Esophagus squamous epithelium (tissue), 5 donors: ENCODE data around the gene MNT. TPM values are rescaled to one million over a fixed set of nuclear protein-coding genes. Genes with fewer than 3 reads are reported as not detected.

ENCODE experiments used
- DNase-seq: peaks from one replicate; lab custom pipeline; 2025; lab: John Stamatoyannopoulos, UW
- H3K27ac ChIP-seq, 4 donors: fragments of 200-600 bp; sonication (generic); one replicate each; pipeline ENCODE4 v1.5.1; 2016 to 2019; ENCODE audit warnings: mild to moderate bottlenecking in 1 of 4
- H3K27me3 ChIP-seq, 4 donors: fragments of 200-600 bp; sonication (generic); 1 replicate in 3 of 4; 2 replicates in 1 of 4; pipeline versions ENCODE4 v1.5.1 to v1.6.0; 2017 to 2021; ENCODE audit warnings: antibody characterized with exemption in 1 of 4
- H3K36me3 ChIP-seq, 3 donors: fragments of 200-600 bp; sonication (generic); one replicate each; pipeline ENCODE4 v1.5.1; 2016 to 2019
- H3K4me1 ChIP-seq, 3 donors: fragments of 200-600 bp; sonication (generic); one replicate each; pipeline ENCODE4 v1.5.1; 2017 to 2019
- H3K4me3 ChIP-seq, 4 donors: fragments of 200-600 bp; sonication (generic); 1 replicate in 3 of 4; 2 replicates in 1 of 4; pipeline ENCODE4 v1.5.1; 2016 to 2019; ENCODE audit warnings: mild to moderate bottlenecking in 2 of 4, moderate library complexity in 1 of 4
- H3K9me3 ChIP-seq, 3 donors: fragments of 200-600 bp; sonication (generic); one replicate each; pipeline ENCODE4 v1.5.1; 2016 to 2019
- CTCF ChIP-seq, 6 experiments: fragments of 450-650 bp in 4 of 6; fragments of 200-600 bp in 2 of 6; sonication (generic) in 2 of 6; IDR thresholded peaks; one replicate each; pipeline ENCODE4 v1.5.1; 2016 to 2019; ENCODE audit warnings: antibody characterized with exemption in 6 of 6, mild to moderate bottlenecking in 4 of 6, moderate library complexity in 4 of 6
- POLR2A ChIP-seq, 4 donors: fragments of 450-650 bp; IDR thresholded peaks; one replicate each; pipeline ENCODE4 v1.6.1; 2017; ENCODE audit warnings: antibody characterized with exemption in 4 of 4, mild to moderate bottlenecking in 4 of 4, moderate library complexity in 3 of 4
- whole genome bisulfite sequencing, 2 donors: methylation state at CpG; one replicate each; pipeline ENCODE4 v1.1.5; 2018; 5-methylcytosine and 5-hydroxymethylcytosine counted together
- intact Hi-C: fragments of 100-400 bp; cut with DNase I; formaldehyde crosslinking; loops from one replicate; pipeline ENCODE4 v1.15.0; 2022
- total RNA-seq, 4 donors: library from RNA; depleted of rRNA; stranded (reverse); fragments of >200 nt; gene quantifications; one replicate each; pipeline ENCODE4 v1.1.0, GENCODE V29; 2016
- donor health status: DM: yes; HTN: yes; CAD: no.

MNT gene
- total RNA-seq, 4 donors from 2014 or later: 7.2 to 23.0 (median 17.4) TPM

DNA sequence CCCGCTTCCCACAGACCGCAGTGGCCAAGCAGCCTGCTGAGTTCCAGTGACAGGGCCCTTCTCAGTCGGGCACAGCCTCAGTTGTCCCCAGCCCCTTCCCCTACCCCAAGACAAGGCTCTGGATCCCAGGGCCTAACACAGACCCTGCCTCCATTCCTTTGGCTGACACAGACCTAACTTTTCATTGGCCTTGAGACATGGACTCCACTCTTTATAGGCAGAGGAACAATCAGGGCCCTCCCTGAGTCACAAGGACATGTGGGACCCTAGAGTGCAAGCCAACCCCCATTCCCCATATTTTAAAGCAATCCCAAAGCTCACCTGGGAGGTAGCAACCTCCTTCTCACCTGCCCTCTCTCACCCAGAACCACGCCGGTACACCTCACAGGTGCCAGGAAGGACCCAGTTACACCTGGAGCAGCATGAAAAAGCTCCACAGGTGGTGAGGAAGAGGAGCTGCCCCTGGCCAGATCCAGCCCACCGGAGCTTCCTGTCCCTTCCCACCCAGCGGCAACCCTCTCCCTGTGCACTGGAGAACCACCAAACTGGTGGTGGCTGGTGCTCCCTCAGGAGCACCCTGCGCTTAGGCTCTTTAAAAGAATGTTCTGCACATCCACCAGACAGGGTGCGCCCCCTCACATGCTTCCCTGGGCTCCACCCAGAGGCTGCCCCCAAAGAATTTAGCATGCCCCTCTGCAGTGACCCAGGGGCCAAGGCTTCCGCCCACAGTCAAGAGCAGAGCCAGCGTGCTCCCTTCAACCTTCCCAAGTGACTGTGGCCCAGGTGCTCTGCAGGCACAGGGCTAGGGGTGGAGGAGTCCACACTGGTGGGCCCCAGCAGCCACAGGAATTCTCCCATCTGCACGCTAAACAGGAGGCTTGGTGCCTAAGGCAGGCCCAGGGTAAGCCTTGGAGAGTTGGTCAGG lies 3.4 kb downstream of the MNT start:
- 29 to 70% methylated on average over 4 of the region's 12 CpGs for WGBS, 2 donors
- H3K36me3 ChIP-seq: peaks cover 0 to 8% (median 4%) of the 10 kb centered on the region in 3 donors
- H3K9me3 ChIP-seq: no peaks in the 10 kb centered on the region
- peak overlapping the region; percentile 18 to 95 (median 39) for H3K4me3 ChIP-seq
- H3K27ac ChIP-seq: peak overlapping the region; percentile 100
- TF ChIP-seq CTCF (IDR thresholded peaks at IDR 0.05) (no peak), POLR2A (IDR thresholded peaks at IDR 0.05) (no peak)
- H3K27me3 ChIP-seq: no peaks in the 10 kb centered on the region
- intact Hi-C loops: no loop called here
- H3K4me1 ChIP-seq: peaks cover 45 to 61% (median 57%) of the 10 kb centered on the region in 3 donors
- no peak for DNase-seq

- peaks cover 0 to 8% (median 4%) of the 10 kb centered on the region in 3 donors for H3K36me3 ChIP-seq
- peaks cover 48 to 63% (median 59%) of the 10 kb centered on the region in 3 donors for H3K4me1 ChIP-seq
- 40% methylated on average over 1 of the region's 34 CpGs; no CpG with 5 or more reads in 1 of the 2 donors for WGBS, 2 donors
- intact Hi-C loops: no loop called here
- H3K27me3 ChIP-seq: no peaks in the 10 kb centered on the region
- H3K9me3 ChIP-seq: no peaks in the 10 kb centered on the region
- H3K27ac ChIP-seq: peak overlapping the region; percentile 100
- peak; percentile 78 for DNase-seq
- TF ChIP-seq CTCF (IDR thresholded peaks at IDR 0.05): no peak
- TF ChIP-seq POLR2A (IDR thresholded peaks at IDR 0.05): peak in 3 of 4 donors; percentile 30 to 80 (median 56)
- H3K4me3 ChIP-seq: peak overlapping the region; percentile 18 to 95 (median 39)
These were observed 4.2 kb downstream of the MNT start for GRCh38 chr17:2396568-2397246.

DNA sequence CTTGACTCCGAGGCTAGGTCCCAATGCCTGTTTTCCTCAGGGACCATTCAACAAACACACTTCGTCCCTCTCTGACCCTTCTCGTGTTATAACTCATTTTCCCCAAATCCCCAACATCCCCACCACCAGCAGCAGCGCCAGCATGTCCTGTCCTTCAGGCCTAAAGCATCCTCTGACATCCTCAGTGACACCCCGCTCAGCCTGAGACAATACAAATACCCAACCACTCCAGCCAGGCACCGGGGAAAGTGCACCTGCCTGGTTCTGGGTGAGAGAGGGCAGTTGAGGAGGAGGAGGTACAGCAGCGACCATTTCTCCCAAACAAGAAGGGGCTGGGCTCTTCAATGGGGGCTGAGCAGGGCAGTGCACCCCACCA lies 4.7 kb downstream of the MNT start:
- WGBS, 2 donors: 23 to 66% methylated on average over 3 to 4 of the region's 7 CpGs
- peaks cover 53 to 68% (median 63%) of the 10 kb centered on the region in 3 donors for H3K4me1 ChIP-seq
- intact Hi-C loops: no loop called here
- TF ChIP-seq POLR2A (IDR thresholded peaks at IDR 0.05) (no peak), CTCF (IDR thresholded peaks at IDR 0.05) (no peak)
- H3K9me3 ChIP-seq: no peaks in the 10 kb centered on the region
- peaks cover 0 to 8% (median 4%) of the 10 kb centered on the region in 3 donors for H3K36me3 ChIP-seq
- peak overlapping the region; percentile 100 for H3K27ac ChIP-seq
- no peaks in the 10 kb centered on the region for H3K27me3 ChIP-seq
- DNase-seq: no peak
- peak overlapping the region; percentile 18 to 95 (median 39) for H3K4me3 ChIP-seq

DNA sequence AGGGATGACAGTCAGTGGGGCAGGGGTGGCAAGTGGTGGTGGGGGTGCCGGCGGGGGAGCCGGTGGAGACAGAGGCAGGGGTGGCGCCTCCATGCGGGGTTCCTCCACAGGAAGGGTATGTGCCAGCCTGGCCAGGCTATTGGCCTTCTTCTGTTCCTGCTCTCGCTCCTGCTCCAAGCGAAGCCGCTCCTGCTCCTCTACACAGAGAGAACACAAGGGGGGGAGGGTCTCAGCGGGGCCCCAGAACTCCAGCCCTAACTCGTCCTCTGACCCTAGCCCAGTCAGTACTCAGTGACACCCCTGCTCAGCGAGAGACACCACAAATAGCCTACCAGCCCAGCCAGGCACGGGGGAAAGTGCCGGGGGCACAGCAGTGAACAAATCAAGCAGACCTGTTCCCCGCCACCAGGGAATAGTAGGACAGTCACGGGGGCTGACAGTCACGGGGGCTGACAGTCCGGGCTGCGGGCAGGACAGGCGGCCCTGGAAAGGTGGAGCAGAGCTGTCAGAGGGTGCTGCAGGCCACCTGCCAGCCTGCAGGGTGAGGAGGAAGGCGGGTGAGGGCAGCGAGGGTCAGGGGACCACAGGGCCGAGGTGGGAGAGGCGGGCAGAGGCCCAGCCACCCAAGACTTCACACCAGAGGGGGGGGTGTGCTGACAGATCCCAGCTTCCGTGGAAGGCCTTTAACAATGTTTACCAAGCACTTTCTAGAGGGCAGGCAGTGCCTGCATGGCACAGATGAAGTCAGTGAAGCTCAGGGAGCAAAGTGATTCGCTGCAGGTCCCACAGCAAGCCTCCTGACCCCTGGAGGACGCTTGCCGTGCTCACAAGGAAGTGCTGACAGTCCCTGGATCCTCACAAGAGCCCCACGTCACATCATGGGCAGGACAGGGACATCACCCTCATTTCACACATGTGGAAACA lies 5.3 kb downstream of the MNT start:
- Histone ChIP-seq H3K27me3 (no peaks in the 10 kb centered on the region), H3K36me3 (peaks cover 0 to 8% (median 4%) of the 10 kb centered on the region in 3 donors), H3K4me3 (peak overlapping the region in 2 of 4 donors; percentile 34 to 95), H3K9me3 (no peaks in the 10 kb centered on the region), H3K4me1 (peaks cover 60 to 75% (median 70%) of the 10 kb centered on the region in 3 donors), H3K27ac (peak overlapping the region; percentile 100)
- intact Hi-C loops: no loop called here
- TF ChIP-seq POLR2A (IDR thresholded peaks at IDR 0.05) (no peak), CTCF (IDR thresholded peaks at IDR 0.05) (no peak)
- WGBS, 2 donors: 67 to 70% methylated on average over 10 to 17 of the region's 28 CpGs
- DNase-seq: no peak
